Measurements from ENCODE around the gene PLLP.
"Not testable (repeated sequence)": the region's sequence is repeated elsewhere in the genome, so short reads cannot be mapped to it uniquely, and the experiment has no call there.

Gene PLLP

GRCh38 chr16:57268804-57269800 is 15.4 kb downstream of the PLLP start:
- Histone ChIP-seq H3K4me1 (peaks cover 22% of the 10 kb centered on the region), H3K4me3 (ENCODE audit: low read depth, low read length) (no peak overlapping the region), H2AFZ (peak overlapping the region; percentile 35), H3K9ac (no peak overlapping the region), H3K9me3 (ENCODE audit: control insufficient read depth, low read length) (no peaks in the 10 kb centered on the region), H3K27me3 (ENCODE audit: control insufficient read depth, insufficient read depth, low read length) (no peaks in the 10 kb centered on the region), H3K4me2 (ENCODE audit: low read length) (no peak overlapping the region), H3K79me2 (no peaks in the 10 kb centered on the region), H3K36me3 (ENCODE audit: control insufficient read depth, insufficient read depth, low read length) (no peaks in the 10 kb centered on the region), H3K27ac (no peak overlapping the region)
- no peak for TF ChIP-seq CTCF (IDR thresholded peaks at IDR 0.05)

GRCh38 chr16:57267343-57267742 is 17.1 kb downstream of the PLLP start:
- not testable (repeated sequence) for H2AFZ ChIP-seq; H3K79me2 ChIP-seq; H3K36me3 ChIP-seq (ENCODE audit: control insufficient read depth, insufficient read depth, low read length); H3K9ac ChIP-seq; H3K9me3 ChIP-seq (ENCODE audit: control insufficient read depth, low read length); H3K4me2 ChIP-seq (ENCODE audit: low read length); H3K4me3 ChIP-seq (ENCODE audit: low read depth, low read length); H3K27ac ChIP-seq; H3K27me3 ChIP-seq (ENCODE audit: control insufficient read depth, insufficient read depth, low read length)
- H3K4me1 ChIP-seq: peaks cover 22% of the 10 kb centered on the region

- peak overlapping the region; percentile 67 for H3K27ac ChIP-seq
- peaks cover 22% of the 10 kb centered on the region for H3K4me1 ChIP-seq
- H3K9ac ChIP-seq: no peak overlapping the region
- no peak for TF ChIP-seq CTCF (IDR thresholded peaks at IDR 0.05)
- peak overlapping the region; percentile 90 for H2AFZ ChIP-seq
- peak overlapping the region; percentile 51 for H3K4me2 ChIP-seq (ENCODE audit: low read length)
- no peaks in the 10 kb centered on the region for H3K36me3 ChIP-seq (ENCODE audit: control insufficient read depth, insufficient read depth, low read length)
- no peaks in the 10 kb centered on the region for H3K9me3 ChIP-seq (ENCODE audit: control insufficient read depth, low read length)
- H3K79me2 ChIP-seq: no peaks in the 10 kb centered on the region
- no peaks in the 10 kb centered on the region for H3K27me3 ChIP-seq (ENCODE audit: control insufficient read depth, insufficient read depth, low read length)
- H3K4me3 ChIP-seq (ENCODE audit: low read depth, low read length): peak overlapping the region; percentile 41
These were observed 17.8 kb downstream of the PLLP start for GRCh38 chr16:57266531-57267260.

- Histone ChIP-seq H3K4me3 (ENCODE audit: low read depth, low read length) (peak overlapping the region; percentile 41), H3K27me3 (ENCODE audit: control insufficient read depth, insufficient read depth, low read length) (no peaks in the 10 kb centered on the region), H3K4me1 (peaks cover 22% of the 10 kb centered on the region), H3K4me2 (ENCODE audit: low read length) (peak overlapping the region; percentile 51), H3K79me2 (no peaks in the 10 kb centered on the region), H3K27ac (peak overlapping the region; percentile 67), H2AFZ (peak overlapping the region; percentile 90), H3K9ac (no peak overlapping the region), H3K9me3 (ENCODE audit: control insufficient read depth, low read length) (no peaks in the 10 kb centered on the region), H3K36me3 (ENCODE audit: control insufficient read depth, insufficient read depth, low read length) (no peaks in the 10 kb centered on the region)
- TF ChIP-seq CTCF (IDR thresholded peaks at IDR 0.05): no peak
These were observed 18.5 kb downstream of the PLLP start for GRCh38 chr16:57265850-57266530.

- Histone ChIP-seq H3K36me3 (ENCODE audit: control insufficient read depth, insufficient read depth, low read length) (no peaks in the 10 kb centered on the region), H3K9me3 (ENCODE audit: control insufficient read depth, low read length) (no peaks in the 10 kb centered on the region), H3K79me2 (no peaks in the 10 kb centered on the region), H3K4me1 (peaks cover 22% of the 10 kb centered on the region), H3K9ac (no peak overlapping the region), H2AFZ (peak overlapping the region; percentile 34), H3K4me3 (ENCODE audit: low read depth, low read length) (no peak overlapping the region), H3K27ac (no peak overlapping the region), H3K4me2 (ENCODE audit: low read length) (no peak overlapping the region), H3K27me3 (ENCODE audit: control insufficient read depth, insufficient read depth, low read length) (no peaks in the 10 kb centered on the region)
- TF ChIP-seq CTCF (IDR thresholded peaks at IDR 0.05): no peak
These were observed 19.5 kb downstream of the PLLP start for GRCh38 chr16:57264950-57265371.
